ENCODE data around the gene ENTR1.

Gene ENTR1

GRCh38 chr9:136354592-136355085, 55.8 kb downstream of the ENTR1 start:
- FAIRE-seq: no peak
- DNase-seq (ENCODE audit: insufficient read length): no peak
- no peak for TF ChIP-seq POLR2AphosphoS5 (IDR thresholded peaks at IDR 0.05; ENCODE audit: low read depth, low read length)
- no peak for TF ChIP-seq TAF1 (IDR thresholded peaks at IDR 0.05; ENCODE audit: borderline replicate concordance, low read depth, low read length)
- no peak for TF ChIP-seq POLR2A (IDR thresholded peaks at IDR 0.05; ENCODE audit: low read depth, low read length)

- TF ChIP-seq TAF1 (IDR thresholded peaks at IDR 0.05; ENCODE audit: borderline replicate concordance, low read depth, low read length) (no peak), POLR2AphosphoS5 (IDR thresholded peaks at IDR 0.05; ENCODE audit: low read depth, low read length) (no peak), POLR2A (IDR thresholded peaks at IDR 0.05; ENCODE audit: low read depth, low read length) (no peak)
- DNase-seq (ENCODE audit: insufficient read length) (no peak), FAIRE-seq (no peak)
Observed at GRCh38 chr9:136353757-136354488, 56.5 kb downstream of the ENTR1 start.

- FAIRE-seq (no peak), DNase-seq (ENCODE audit: insufficient read length) (no peak)
- TF ChIP-seq POLR2A (IDR thresholded peaks at IDR 0.05; ENCODE audit: low read depth, low read length) (no peak), TAF1 (IDR thresholded peaks at IDR 0.05; ENCODE audit: borderline replicate concordance, low read depth, low read length) (no peak), POLR2AphosphoS5 (IDR thresholded peaks at IDR 0.05; ENCODE audit: low read depth, low read length) (no peak)
Observed at GRCh38 chr9:136353088-136353487, 57.3 kb downstream of the ENTR1 start.

DNA sequence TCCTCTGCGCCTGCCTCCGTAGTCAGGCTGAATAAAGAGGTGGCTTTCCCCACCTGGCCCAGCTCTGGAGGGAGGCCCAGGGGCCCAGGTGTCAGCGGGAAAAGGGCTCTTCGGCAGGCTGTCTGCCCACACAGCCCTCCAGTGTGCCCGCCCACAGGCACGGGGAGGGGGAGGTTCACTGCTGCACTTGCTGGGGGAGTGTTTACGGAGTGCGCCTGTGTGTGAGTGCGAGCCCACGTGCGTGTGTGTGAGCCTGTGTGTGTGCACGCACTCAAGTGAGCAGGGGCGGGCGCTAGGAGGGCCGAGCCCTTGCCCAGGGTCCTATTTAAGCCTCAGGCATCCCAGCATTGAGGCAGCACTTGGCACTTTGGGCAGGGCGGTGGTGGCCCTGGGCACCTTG, 57.7 kb downstream of the ENTR1 start:
- FAIRE-seq: no peak
- no peak for DNase-seq (ENCODE audit: insufficient read length)
- TF ChIP-seq POLR2A (IDR thresholded peaks at IDR 0.05; ENCODE audit: low read depth, low read length) (no peak), POLR2AphosphoS5 (IDR thresholded peaks at IDR 0.05; ENCODE audit: low read depth, low read length) (no peak), TAF1 (IDR thresholded peaks at IDR 0.05; ENCODE audit: borderline replicate concordance, low read depth, low read length) (no peak)
